ENCODE results near the gene NUP214.
"Not testable (repeated sequence)": the region's sequence is repeated elsewhere in the genome, so short reads cannot be mapped to it uniquely, and the experiment has no call there.

NUP214 gene

DNA sequence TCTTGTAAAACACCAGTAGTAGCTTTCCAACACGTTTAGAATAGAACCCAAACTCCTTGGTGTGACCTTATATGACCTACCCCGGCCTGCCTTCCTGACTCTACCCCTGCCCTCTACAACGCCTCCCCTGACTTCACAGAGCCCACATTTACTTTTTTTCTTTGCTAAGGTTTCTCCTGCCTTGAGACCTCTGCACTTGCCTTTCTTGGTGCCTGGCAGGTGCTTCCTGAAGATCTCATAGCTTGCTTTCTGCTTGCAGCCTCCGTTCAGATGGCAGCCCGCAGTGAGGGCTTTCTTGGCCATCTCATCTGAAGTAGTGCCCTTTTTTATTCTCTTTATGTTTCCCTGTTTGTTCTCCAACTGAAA lies 24.3 kb downstream of the NUP214 start:
- no peak overlapping the region for H3K27ac Mint-ChIP-seq
- H3K36me3 Mint-ChIP-seq (ENCODE audit: low read depth), result peaks cover 54% of the 10 kb centered on the region
- H3K4me1 Mint-ChIP-seq (ENCODE audit: low read depth), result no peaks in the 10 kb centered on the region
- H3K9me3 Mint-ChIP-seq, result no peaks in the 10 kb centered on the region
- H3K27me3 Mint-ChIP-seq (ENCODE audit: low read depth), result no peaks in the 10 kb centered on the region
- H3K4me3 Mint-ChIP-seq, result no peak overlapping the region

DNA sequence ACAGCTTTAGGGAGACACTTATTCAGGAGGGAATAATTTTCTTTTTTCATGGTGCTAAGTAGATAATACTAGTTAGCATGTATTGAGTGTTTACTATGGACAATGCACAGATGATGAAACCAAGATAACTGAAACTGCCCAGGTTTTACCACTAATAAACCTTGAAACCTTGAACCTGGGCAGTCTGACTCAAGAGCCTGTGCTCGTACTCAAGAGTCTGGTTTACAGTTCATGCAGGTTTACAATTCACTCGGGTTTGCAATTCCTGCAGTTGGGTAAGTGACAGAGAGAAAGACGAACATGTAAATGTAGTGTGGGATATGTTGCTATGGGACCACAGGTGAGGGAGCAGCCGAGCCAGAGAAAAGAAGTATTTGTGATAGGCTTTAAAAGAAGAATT lies 28.2 kb downstream of the NUP214 start:
- Mint-ChIP-seq H3K27me3 (ENCODE audit: low read depth) (no peaks in the 10 kb centered on the region), H3K36me3 (ENCODE audit: low read depth) (peaks cover 43% of the 10 kb centered on the region), H3K9me3 (no peaks in the 10 kb centered on the region), H3K27ac (no peak overlapping the region), H3K4me3 (no peak overlapping the region), H3K4me1 (ENCODE audit: low read depth) (peaks cover 5% of the 10 kb centered on the region)

- H3K36me3 Mint-ChIP-seq (ENCODE audit: low read depth), result peaks cover 29% of the 10 kb centered on the region
- not testable (repeated sequence) for H3K4me1 Mint-ChIP-seq (ENCODE audit: low read depth)
Observed at GRCh38 chr9:131158673-131159072, 33.3 kb downstream of the NUP214 start.

DNA sequence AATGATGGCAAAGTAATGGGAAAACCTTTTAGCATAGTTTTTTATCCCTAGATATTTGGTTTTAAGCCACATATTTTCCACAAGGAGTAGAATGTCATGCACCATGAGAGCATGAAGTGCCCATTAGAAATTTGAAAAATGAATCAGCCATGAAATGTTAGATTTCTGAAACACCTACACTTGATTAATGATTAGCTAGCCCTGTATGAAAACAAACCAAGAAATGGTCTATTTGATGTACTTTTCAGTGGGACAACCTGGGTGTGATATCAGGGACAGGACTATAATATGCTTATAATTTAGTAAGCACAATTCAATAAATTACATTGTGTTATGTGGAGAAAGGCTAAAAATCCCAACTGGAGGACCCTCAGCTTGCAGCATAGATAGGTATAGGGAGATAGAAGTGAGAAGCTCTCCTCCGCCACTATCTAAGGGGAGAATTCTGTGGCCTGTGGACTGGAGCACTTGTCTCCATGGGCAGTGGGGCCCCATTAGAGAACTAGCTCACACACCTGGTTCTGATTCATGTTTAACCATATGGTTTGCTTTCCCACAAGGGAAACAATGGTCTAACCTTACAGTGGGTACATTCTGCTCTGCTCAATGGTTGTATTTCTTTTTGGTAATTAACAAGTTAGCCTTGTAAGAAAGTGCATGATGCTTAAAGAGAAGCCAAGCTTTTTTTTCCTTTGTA lies 35.2 kb downstream of the NUP214 start:
- Mint-ChIP-seq H3K27ac (no peak overlapping the region), H3K9me3 (no peaks in the 10 kb centered on the region), H3K27me3 (ENCODE audit: low read depth) (no peaks in the 10 kb centered on the region), H3K4me3 (no peak overlapping the region), H3K4me1 (ENCODE audit: low read depth) (peaks cover 2% of the 10 kb centered on the region), H3K36me3 (ENCODE audit: low read depth) (peaks cover 31% of the 10 kb centered on the region)

More at GRCh38 chr9:131158673-131159072, 33.3 kb downstream of the NUP214 start:
- not testable (repeated sequence) for H3K9me3 Mint-ChIP-seq; H3K4me3 Mint-ChIP-seq; H3K27ac Mint-ChIP-seq; H3K27me3 Mint-ChIP-seq (ENCODE audit: low read depth)

DNA sequence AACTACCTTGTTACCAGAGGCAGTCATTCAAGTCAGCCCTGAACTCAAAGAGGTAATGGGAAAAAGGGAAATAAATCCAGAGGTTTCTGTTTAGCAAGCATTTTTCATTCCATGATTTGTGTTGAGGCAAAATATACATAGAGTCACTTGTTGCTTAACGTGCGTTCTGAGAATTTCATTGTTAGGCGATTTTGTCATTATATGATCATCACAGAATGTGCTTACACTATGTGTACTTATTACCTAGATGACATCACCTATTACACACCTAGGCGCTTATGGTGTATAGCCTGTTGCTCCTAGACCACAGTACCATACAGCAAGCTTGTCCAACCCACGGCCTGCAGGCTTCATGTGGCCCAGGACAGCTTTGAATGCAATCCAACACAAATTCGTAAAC lies 36.2 kb downstream of the NUP214 start:
- Mint-ChIP-seq H3K4me3 (no peak overlapping the region), H3K36me3 (ENCODE audit: low read depth) (peaks cover 29% of the 10 kb centered on the region), H3K9me3 (no peaks in the 10 kb centered on the region), H3K27me3 (ENCODE audit: low read depth) (no peaks in the 10 kb centered on the region), H3K4me1 (ENCODE audit: low read depth) (no peaks in the 10 kb centered on the region), H3K27ac (no peak overlapping the region)

- no peaks in the 10 kb centered on the region for H3K27me3 Mint-ChIP-seq (ENCODE audit: low read depth)
- no peaks in the 10 kb centered on the region for H3K4me1 Mint-ChIP-seq (ENCODE audit: low read depth)
- H3K4me3 Mint-ChIP-seq, result no peak overlapping the region
- no peak overlapping the region for H3K27ac Mint-ChIP-seq
- no peaks in the 10 kb centered on the region for H3K9me3 Mint-ChIP-seq
- H3K36me3 Mint-ChIP-seq (ENCODE audit: low read depth), result peaks cover 27% of the 10 kb centered on the region
Observed at GRCh38 chr9:131162886-131163285, 37.5 kb downstream of the NUP214 start.

GRCh38 chr9:131165523-131165922 lies 40.1 kb downstream of the NUP214 start:
- H3K9me3 Mint-ChIP-seq, result no peaks in the 10 kb centered on the region
- H3K27me3 Mint-ChIP-seq (ENCODE audit: low read depth), result no peaks in the 10 kb centered on the region
- H3K4me1 Mint-ChIP-seq (ENCODE audit: low read depth), result no peaks in the 10 kb centered on the region
- H3K36me3 Mint-ChIP-seq (ENCODE audit: low read depth), result peaks cover 25% of the 10 kb centered on the region
- H3K4me3 Mint-ChIP-seq, result no peak overlapping the region
- H3K27ac Mint-ChIP-seq, result no peak overlapping the region

DNA sequence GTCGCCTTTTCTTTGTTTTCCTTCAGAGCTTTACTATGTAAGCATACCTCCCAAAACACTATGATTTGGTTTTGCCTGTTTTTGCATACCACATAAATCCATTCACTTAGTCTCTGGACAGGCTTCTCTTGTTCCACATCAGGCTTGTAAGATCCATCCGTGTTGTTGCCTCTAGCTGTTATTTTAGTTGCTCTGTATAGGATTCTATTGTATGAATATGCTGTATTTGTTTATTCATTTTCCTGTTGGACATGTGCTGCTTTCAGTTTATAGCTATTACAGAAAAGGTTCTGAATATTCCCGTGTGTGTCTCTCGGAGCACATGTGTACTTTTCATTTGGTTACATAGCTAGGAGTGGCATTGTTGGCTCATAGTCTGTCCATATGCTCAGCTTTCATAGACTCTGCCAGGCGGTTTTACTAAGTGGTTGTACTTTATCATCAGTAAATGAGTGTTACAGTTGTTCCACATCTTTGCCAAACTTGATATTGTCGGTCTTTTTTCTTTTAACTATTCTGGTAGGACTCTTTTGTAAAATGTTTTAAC lies 41.8 kb downstream of the NUP214 start:
- Mint-ChIP-seq H3K27ac (no peak overlapping the region), H3K4me3 (no peak overlapping the region), H3K9me3 (no peaks in the 10 kb centered on the region), H3K4me1 (ENCODE audit: low read depth) (no peaks in the 10 kb centered on the region), H3K27me3 (ENCODE audit: low read depth) (no peaks in the 10 kb centered on the region), H3K36me3 (ENCODE audit: low read depth) (peaks cover 35% of the 10 kb centered on the region)

DNA sequence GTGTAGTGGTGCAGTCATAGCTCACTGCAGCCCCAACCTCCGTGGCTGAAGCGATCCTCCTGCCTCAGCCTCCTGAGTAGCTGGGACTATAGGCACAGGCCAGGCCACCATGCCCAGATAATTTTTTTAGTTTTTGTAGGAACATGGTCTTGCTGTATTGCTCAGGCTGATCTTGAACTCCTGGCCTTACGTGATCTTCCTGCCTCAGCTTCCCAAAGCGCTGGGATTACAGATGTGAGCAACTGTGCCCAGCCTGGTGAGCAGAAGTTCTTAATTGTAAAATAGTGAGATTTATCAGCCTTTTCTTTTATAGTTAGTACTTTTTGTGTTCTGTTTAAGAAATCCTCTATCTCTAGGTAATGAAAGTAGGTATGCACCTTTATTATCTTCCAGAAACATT lies 42.5 kb downstream of the NUP214 start:
- H3K4me3 Mint-ChIP-seq, result no peak overlapping the region
- H3K9me3 Mint-ChIP-seq, result no peaks in the 10 kb centered on the region
- H3K27me3 Mint-ChIP-seq (ENCODE audit: low read depth), result no peaks in the 10 kb centered on the region
- no peaks in the 10 kb centered on the region for H3K4me1 Mint-ChIP-seq (ENCODE audit: low read depth)
- H3K27ac Mint-ChIP-seq, result no peak overlapping the region
- H3K36me3 Mint-ChIP-seq (ENCODE audit: low read depth), result peaks cover 38% of the 10 kb centered on the region

GRCh38 chr9:131169563-131170240 lies 44.3 kb downstream of the NUP214 start:
- Mint-ChIP-seq H3K9me3 (no peaks in the 10 kb centered on the region), H3K4me1 (ENCODE audit: low read depth) (no peaks in the 10 kb centered on the region), H3K36me3 (ENCODE audit: low read depth) (peaks cover 32% of the 10 kb centered on the region), H3K27ac (no peak overlapping the region), H3K4me3 (no peak overlapping the region), H3K27me3 (ENCODE audit: low read depth) (no peaks in the 10 kb centered on the region)

DNA sequence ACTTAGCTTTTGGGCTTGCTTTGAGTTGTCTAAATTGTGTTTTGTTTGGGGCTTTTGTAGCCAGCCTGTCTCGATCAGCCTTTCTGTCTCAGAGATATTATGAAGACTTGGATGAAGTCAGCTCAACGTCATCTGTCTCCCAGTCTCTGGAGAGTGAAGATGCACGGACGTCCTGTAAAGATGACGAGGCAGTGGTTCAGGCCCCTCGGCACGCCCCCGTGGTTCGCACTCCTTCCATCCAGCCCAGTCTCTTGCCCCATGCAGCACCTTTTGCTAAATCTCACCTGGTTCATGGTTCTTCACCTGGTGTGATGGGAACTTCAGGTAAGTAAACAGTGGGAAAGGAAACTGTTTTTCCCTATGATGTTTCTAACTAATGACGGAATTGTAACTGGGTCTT lies 48.6 kb downstream of the NUP214 start:
- Mint-ChIP-seq H3K9me3 (no peaks in the 10 kb centered on the region), H3K27me3 (ENCODE audit: low read depth) (no peaks in the 10 kb centered on the region), H3K27ac (no peak overlapping the region), H3K4me1 (ENCODE audit: low read depth) (peaks cover 9% of the 10 kb centered on the region), H3K4me3 (no peak overlapping the region), H3K36me3 (ENCODE audit: low read depth) (peaks cover 44% of the 10 kb centered on the region)

- Mint-ChIP-seq H3K27ac (no peak overlapping the region), H3K4me3 (no peak overlapping the region), H3K4me1 (ENCODE audit: low read depth) (peaks cover 9% of the 10 kb centered on the region), H3K9me3 (no peaks in the 10 kb centered on the region), H3K36me3 (ENCODE audit: low read depth) (peaks cover 48% of the 10 kb centered on the region), H3K27me3 (ENCODE audit: low read depth) (no peaks in the 10 kb centered on the region)
Observed at GRCh38 chr9:131174681-131175239, 49.4 kb downstream of the NUP214 start.

DNA sequence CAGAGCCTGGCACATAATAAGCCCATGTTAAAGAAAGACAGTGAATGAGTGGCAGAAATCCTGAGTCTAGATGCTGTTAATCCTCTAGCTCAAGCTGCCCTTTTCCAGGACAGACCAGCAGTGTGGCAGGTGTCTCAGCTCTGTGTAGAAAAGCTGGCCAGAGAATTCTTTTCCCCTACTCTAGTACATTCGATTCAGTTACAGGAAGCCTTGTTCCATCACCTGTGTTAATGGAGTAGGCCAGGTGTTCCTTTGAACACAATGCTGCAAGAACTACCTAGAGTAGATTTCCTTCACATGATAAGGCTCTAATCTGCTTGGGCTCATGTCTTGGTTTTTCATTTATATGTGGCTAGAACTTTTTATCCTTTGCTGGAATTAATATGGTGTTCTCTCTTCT lies 52.5 kb downstream of the NUP214 start:
- Mint-ChIP-seq H3K4me1 (ENCODE audit: low read depth) (peaks cover 11% of the 10 kb centered on the region), H3K27ac (peak overlapping the region; percentile 45), H3K4me3 (no peak overlapping the region), H3K27me3 (ENCODE audit: low read depth) (no peaks in the 10 kb centered on the region), H3K36me3 (ENCODE audit: low read depth) (peaks cover 44% of the 10 kb centered on the region), H3K9me3 (no peaks in the 10 kb centered on the region)

- Mint-ChIP-seq H3K4me1 (ENCODE audit: low read depth) (peaks cover 11% of the 10 kb centered on the region), H3K4me3 (no peak overlapping the region), H3K27me3 (ENCODE audit: low read depth) (no peaks in the 10 kb centered on the region), H3K36me3 (ENCODE audit: low read depth) (peaks cover 44% of the 10 kb centered on the region), H3K9me3 (no peaks in the 10 kb centered on the region), H3K27ac (peak overlapping the region; percentile 45)
Observed at GRCh38 chr9:131178382-131178781, 53.0 kb downstream of the NUP214 start.

- Mint-ChIP-seq H3K9me3 (no peaks in the 10 kb centered on the region), H3K27ac (no peak overlapping the region), H3K4me3 (no peak overlapping the region), H3K4me1 (ENCODE audit: low read depth) (peaks cover 11% of the 10 kb centered on the region), H3K36me3 (ENCODE audit: low read depth) (peaks cover 42% of the 10 kb centered on the region), H3K27me3 (ENCODE audit: low read depth) (no peaks in the 10 kb centered on the region)
Observed at GRCh38 chr9:131178926-131179325, 53.5 kb downstream of the NUP214 start.
